ENCODE measurements around the gene HMG20A.

- no peak for TF ChIP-seq CTCF (IDR thresholded peaks at IDR 0.05)
- no peak for TF ChIP-seq ZFX (IDR thresholded peaks at IDR 0.05; ENCODE audit: borderline replicate concordance)
These were observed 92.5 kb downstream of the HMG20A start for GRCh38 chr15:77513226-77513625.

Data from 22Rv1 (cell line).